PC-9 (cell line): Measurements from ENCODE around the gene COL18A1. TPM values are rescaled to one million over a fixed set of nuclear protein-coding genes. Genes with fewer than 3 reads are reported as not detected.

ENCODE experiments used
- BruUV-seq: library from RNA; stranded (reverse); fragments of 400-500 nt; replicated peaks from 2 replicates; lab custom pipeline; 2021; lab: Mats Ljungman, UMichigan
- CTCF ChIA-PET: fragments of 300-600 bp; sonication (Branson Sonifier 250); formaldehyde crosslinking; loops from one replicate; lab custom pipeline; 2022; ENCODE audit warnings: antibody characterized with exemption; lab: Charles Lee
- POLR2A ChIA-PET: fragments of 300-600 bp; sonication (Branson Sonifier 250); formaldehyde crosslinking; loops from one replicate; lab custom pipeline; 2022; ENCODE audit warnings: antibody characterized with exemption; ENCODE audit not compliant: unreplicated experiment; lab: Charles Lee
- DNase-seq, 2 experiments: peaks; one replicate each; pipeline versions ENCODE4 v3.0.0 to v3.0.0-alpha.2; 2015 to 2022; ENCODE audit warnings: mixed read lengths in 1 of 2
- H2AFZ ChIP-seq: fragments of 200-600 bp; sonication (generic); 2 replicates; pipeline ENCODE4 v1.8.1; 2017; ENCODE audit warnings: antibody characterized with exemption
- H3F3A ChIP-seq: fragments of 200-600 bp; sonication (generic); 2 replicates; pipeline ENCODE4 v1.8.1; 2017; ENCODE audit warnings: antibody characterized with exemption, mild to moderate bottlenecking, low read depth; ENCODE audit not compliant: insufficient read depth
- H3K27ac ChIP-seq: fragments of 200-600 bp; sonication (generic); 2 replicates; pipeline ENCODE4 v1.6.1; 2016; ENCODE audit warnings: mixed run types
- H3K27me3 ChIP-seq: fragments of 200-600 bp; sonication (generic); 2 replicates; pipeline ENCODE4 v1.6.1; 2016; ENCODE audit warnings: low read depth, mixed run types; ENCODE audit not compliant: insufficient read depth
- H3K36me3 ChIP-seq: fragments of 200-600 bp; sonication (generic); 2 replicates; pipeline ENCODE4 v1.6.1; 2016; ENCODE audit warnings: low read depth, mixed run types
- H3K4me1 ChIP-seq: fragments of 200-600 bp; sonication (generic); replicated peaks from 2 replicates; pipeline ENCODE4 v1.6.1; 2016; ENCODE audit warnings: mixed run types; ENCODE audit not compliant: insufficient read depth
- H3K4me2 ChIP-seq: fragments of 200-600 bp; sonication (generic); 2 replicates; pipeline ENCODE4 v1.6.1; 2017; ENCODE audit warnings: mixed run types
- H3K4me3 ChIP-seq: fragments of 200-600 bp; sonication (generic); 2 replicates; pipeline ENCODE4 v1.6.1; 2016; ENCODE audit warnings: mixed run types
- H3K79me2 ChIP-seq: fragments of 200-600 bp; sonication (generic); 2 replicates; pipeline ENCODE4 v1.6.1; 2017; ENCODE audit warnings: low read depth, mixed run types
- H3K9me2 ChIP-seq: fragments of 200-600 bp; sonication (generic); 2 replicates; pipeline ENCODE4 v1.8.1; 2017; ENCODE audit warnings: mild to moderate bottlenecking; ENCODE audit not compliant: insufficient read depth
- H3K9me3 ChIP-seq: fragments of 200-600 bp; sonication (generic); 2 replicates; pipeline ENCODE4 v1.8.1; 2016; ENCODE audit warnings: low read depth; ENCODE audit not compliant: insufficient read depth
- H4K20me1 ChIP-seq: fragments of 200-600 bp; sonication (generic); 2 replicates; pipeline ENCODE4 v1.8.1; 2017; ENCODE audit not compliant: insufficient read depth
- CTCF ChIP-seq: fragments of 200-600 bp; sonication (generic); conservative IDR thresholded peaks from 2 replicates; pipeline ENCODE4 v1.6.1; 2017; ENCODE audit warnings: mixed run types, antibody characterized with exemption, mild to moderate bottlenecking, moderate library complexity
- EZH2 ChIP-seq: fragments of 200-600 bp; sonication (generic); IDR thresholded peaks from 2 replicates; pipeline ENCODE4 v1.8.0; 2017; ENCODE audit warnings: antibody characterized with exemption, low read depth
- intact Hi-C: fragments of 100-400 bp; cut with micrococcal nuclease; formaldehyde crosslinking; loops from one replicate; pipeline ENCODE4 v1.10.0; 2022; ENCODE audit not compliant: unreplicated experiment
- total RNA-seq: library from RNA; stranded (reverse); gene quantifications from 2 replicates; pipeline ENCODE4 v1.2.3, GENCODE V29; 2021

The COL18A1 gene
- total RNA-seq, 1 experiment from 2014 or later = 82.4 TPM

- no peaks in the 10 kb centered on the region for H3F3A ChIP-seq
- H3K4me3 ChIP-seq = no peak overlapping the region
- BruUV-seq = no TSS peak
- no peaks in the 10 kb centered on the region for H3K9me2 ChIP-seq
- intact Hi-C loops = loop anchor here (1.0 kb wide), 1 partner anchor 147 kb away; no protein-coding TSS in a partner anchor
- H3K27me3 ChIP-seq = no peaks in the 10 kb centered on the region
- H3K79me2 ChIP-seq = no peaks in the 10 kb centered on the region
- no peaks in the 10 kb centered on the region for H4K20me1 ChIP-seq
- ChIA-PET CTCF (no interaction called here), POLR2A (no interaction called here)
- H3K27ac ChIP-seq = no peak overlapping the region
- no peaks in the 10 kb centered on the region for H3K4me1 ChIP-seq
- peak in 1 of 2 experiments; percentile 67 for DNase-seq
- no peak overlapping the region for H3K4me2 ChIP-seq
- no peaks in the 10 kb centered on the region for H3K36me3 ChIP-seq
- TF ChIP-seq CTCF (peak; percentile 89), EZH2 (no peak)
- no peaks in the 10 kb centered on the region for H3K9me3 ChIP-seq
- H2AFZ ChIP-seq = no peak overlapping the region
Measured at GRCh38 chr21:45439161-45439872, 34.4 kb downstream of the COL18A1 start.

GRCh38 chr21:45439901-45440461 is 35.0 kb downstream of the COL18A1 start:
- intact Hi-C loops = loop anchor here (1.0 to 10.0 kb wide), 2 partner anchors 148 to 155 kb away; no protein-coding TSS in a partner anchor
- no peaks in the 10 kb centered on the region for H3F3A ChIP-seq
- no peaks in the 10 kb centered on the region for H4K20me1 ChIP-seq
- no peaks in the 10 kb centered on the region for H3K36me3 ChIP-seq
- no TSS peak for BruUV-seq
- no peak for DNase-seq
- H3K4me1 ChIP-seq = no peaks in the 10 kb centered on the region
- POLR2A ChIA-PET = no interaction called here
- TF ChIP-seq EZH2 (no peak), CTCF (no peak)
- H3K4me2 ChIP-seq = no peak overlapping the region
- CTCF ChIA-PET = no interaction called here
- no peaks in the 10 kb centered on the region for H3K27me3 ChIP-seq
- no peak overlapping the region for H3K27ac ChIP-seq
- H3K9me2 ChIP-seq = no peaks in the 10 kb centered on the region
- H3K4me3 ChIP-seq = no peak overlapping the region
- no peaks in the 10 kb centered on the region for H3K79me2 ChIP-seq
- H2AFZ ChIP-seq = no peak overlapping the region
- no peaks in the 10 kb centered on the region for H3K9me3 ChIP-seq

GRCh38 chr21:45440736-45441350 is 35.9 kb downstream of the COL18A1 start:
- ChIA-PET POLR2A (no interaction called here), CTCF (no interaction called here)
- H3K27me3 ChIP-seq = no peaks in the 10 kb centered on the region
- no peaks in the 10 kb centered on the region for H3K4me1 ChIP-seq
- no peak overlapping the region for H3K27ac ChIP-seq
- no peak overlapping the region for H2AFZ ChIP-seq
- no peaks in the 10 kb centered on the region for H3K79me2 ChIP-seq
- no peak overlapping the region for H3K4me3 ChIP-seq
- no peaks in the 10 kb centered on the region for H4K20me1 ChIP-seq
- no peak overlapping the region for H3K4me2 ChIP-seq
- TF ChIP-seq CTCF (no peak), EZH2 (no peak)
- no peaks in the 10 kb centered on the region for H3F3A ChIP-seq
- intact Hi-C loops = loop anchor here (10.0 kb wide), 1 partner anchor 154 kb away; no protein-coding TSS in a partner anchor
- H3K9me3 ChIP-seq = no peaks in the 10 kb centered on the region
- no peak for DNase-seq
- H3K9me2 ChIP-seq = no peaks in the 10 kb centered on the region
- no peaks in the 10 kb centered on the region for H3K36me3 ChIP-seq
- BruUV-seq = no TSS peak
